Thyroid gland (tissue), 4 donors: Measurements from ENCODE around the gene MRPS6. TPM values are rescaled to one million over a fixed set of nuclear protein-coding genes. Genes with fewer than 3 reads are reported as not detected.

Experiments used
- DNase-seq, 2 donors: peaks; one replicate each; pipeline ENCODE4 v3.0.0-alpha.2; 2019
- H3K27ac ChIP-seq, 3 donors: fragments of 200-600 bp; sonication (generic); 1 replicate in 2 of 3; 2 replicates in 1 of 3; pipeline ENCODE4 v1.5.1; 2016 to 2019; ENCODE audit warnings: mild to moderate bottlenecking in 1 of 3, moderate library complexity in 1 of 3
- H3K27me3 ChIP-seq: fragments of 200-600 bp; sonication (generic); one replicate; pipeline ENCODE4 v1.5.1; 2019
- H3K36me3 ChIP-seq, 2 donors: fragments of 200-600 bp; sonication (generic); one replicate each; pipeline ENCODE4 v1.5.1; 2016 to 2019
- H3K4me1 ChIP-seq, 2 donors: fragments of 200-600 bp; sonication (generic); one replicate each; pipeline ENCODE4 v1.5.1; 2017 to 2019
- H3K4me3 ChIP-seq, 3 donors: fragments of 200-600 bp; sonication (generic); replicated peaks in 1 of 3; 1 replicate in 2 of 3; 2 replicates in 1 of 3; pipeline ENCODE4 v1.5.1; 2016; ENCODE audit warnings: mild to moderate bottlenecking in 1 of 3
- H3K9me3 ChIP-seq: fragments of 200-600 bp; sonication (generic); one replicate; pipeline ENCODE4 v1.5.1; 2017
- POLR2A ChIP-seq, 2 donors: fragments of 450-650 bp; IDR thresholded peaks; one replicate each; pipeline ENCODE4 v1.6.1; 2017; ENCODE audit warnings: antibody characterized with exemption in 2 of 2, mild to moderate bottlenecking in 2 of 2, moderate library complexity in 1 of 2
- WGBS, 2 donors: methylation state at CpG; one replicate each; pipeline ENCODE4 v1.1.5; 2017; 5-methylcytosine and 5-hydroxymethylcytosine counted together
- intact Hi-C: fragments of 100-400 bp; cut with DNase I; formaldehyde crosslinking; loops from one replicate; pipeline ENCODE4 v1.15.1; 2023
- total RNA-seq, 4 donors: library from RNA; depleted of rRNA; stranded (reverse); fragments of >200 nt; gene quantifications; one replicate each; pipeline ENCODE4 v1.2.3, GENCODE V29; 2016
- TF ChIP-seq, protein P1 (sequence below), 6 experiments: fragments of 200-600 bp in 3 of 6; fragments of 450-650 bp in 3 of 6; sonication (generic) in 3 of 6; IDR thresholded peaks; one replicate each; pipeline ENCODE4 v1.5.1; 2016 to 2019; ENCODE audit warnings: antibody characterized with exemption in 6 of 6, mild to moderate bottlenecking in 2 of 6, inconsistent platforms in 1 of 6, moderate library complexity in 1 of 6

MRPS6 gene
- total RNA-seq, 4 donors from 2014 or later: 64.9 to 104 (median 75.9) TPM

DNA sequence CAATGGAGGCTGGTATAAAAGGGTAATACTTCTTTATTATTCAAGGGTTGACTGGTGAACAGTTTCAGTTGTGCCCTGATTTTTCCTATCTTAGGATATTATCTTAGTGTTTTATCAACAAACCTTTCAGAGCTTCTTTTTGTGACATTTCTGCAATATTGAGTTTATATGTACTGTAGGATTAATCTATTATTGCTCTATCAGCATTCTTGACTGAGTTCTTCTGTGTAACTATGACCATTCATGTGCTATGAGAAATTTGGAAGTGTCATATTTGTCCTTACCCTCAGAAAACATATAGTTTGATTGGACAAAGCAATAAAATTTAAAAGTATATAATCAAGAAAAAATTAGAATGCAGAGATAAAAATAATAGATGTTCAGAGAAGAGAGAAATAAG is 25.5 kb upstream of the MRPS6 start:
- Histone ChIP-seq H3K4me1 (no peaks in the 10 kb centered on the region), H3K27ac (no peak overlapping the region), H3K36me3 (no peaks in the 10 kb centered on the region), H3K9me3 (no peaks in the 10 kb centered on the region), H3K4me3 (no peak overlapping the region), H3K27me3 (no peaks in the 10 kb centered on the region)
- DNase-seq: no peak
- intact Hi-C loops: no loop called here
- TF ChIP-seq, protein P1, sequence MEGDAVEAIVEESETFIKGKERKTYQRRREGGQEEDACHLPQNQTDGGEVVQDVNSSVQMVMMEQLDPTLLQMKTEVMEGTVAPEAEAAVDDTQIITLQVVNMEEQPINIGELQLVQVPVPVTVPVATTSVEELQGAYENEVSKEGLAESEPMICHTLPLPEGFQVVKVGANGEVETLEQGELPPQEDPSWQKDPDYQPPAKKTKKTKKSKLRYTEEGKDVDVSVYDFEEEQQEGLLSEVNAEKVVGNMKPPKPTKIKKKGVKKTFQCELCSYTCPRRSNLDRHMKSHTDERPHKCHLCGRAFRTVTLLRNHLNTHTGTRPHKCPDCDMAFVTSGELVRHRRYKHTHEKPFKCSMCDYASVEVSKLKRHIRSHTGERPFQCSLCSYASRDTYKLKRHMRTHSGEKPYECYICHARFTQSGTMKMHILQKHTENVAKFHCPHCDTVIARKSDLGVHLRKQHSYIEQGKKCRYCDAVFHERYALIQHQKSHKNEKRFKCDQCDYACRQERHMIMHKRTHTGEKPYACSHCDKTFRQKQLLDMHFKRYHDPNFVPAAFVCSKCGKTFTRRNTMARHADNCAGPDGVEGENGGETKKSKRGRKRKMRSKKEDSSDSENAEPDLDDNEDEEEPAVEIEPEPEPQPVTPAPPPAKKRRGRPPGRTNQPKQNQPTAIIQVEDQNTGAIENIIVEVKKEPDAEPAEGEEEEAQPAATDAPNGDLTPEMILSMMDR (IDR thresholded peaks at IDR 0.05): no peak
- no peak for TF ChIP-seq POLR2A (IDR thresholded peaks at IDR 0.05)

DNA sequence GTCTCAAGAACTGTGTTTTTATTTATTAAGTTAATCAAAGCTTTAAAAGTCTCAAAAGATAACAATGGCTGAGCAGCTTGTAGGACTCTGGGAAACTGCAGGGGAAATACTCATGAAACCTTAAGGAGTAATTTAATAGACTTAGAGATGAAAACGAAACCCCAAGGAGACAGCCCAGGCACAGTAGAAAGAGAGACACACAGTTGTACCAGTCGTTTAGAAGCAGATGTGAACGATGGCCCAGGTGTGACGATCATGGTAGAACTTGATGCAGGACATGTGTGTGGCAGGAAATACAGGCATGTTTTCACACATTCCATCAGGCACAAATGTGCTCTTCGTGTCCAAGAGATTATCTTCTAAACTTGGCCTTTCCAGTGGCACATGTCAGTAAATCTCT is 21.2 kb upstream of the MRPS6 start:
- H3K36me3 ChIP-seq: no peaks in the 10 kb centered on the region
- whole genome bisulfite sequencing, 2 donors: 82 to 88% methylated on average over 5 of the region's 5 CpGs
- intact Hi-C loops: no loop called here
- no peaks in the 10 kb centered on the region for H3K4me1 ChIP-seq
- no peak for TF ChIP-seq POLR2A (IDR thresholded peaks at IDR 0.05)
- TF ChIP-seq, protein P1 (IDR thresholded peaks at IDR 0.05): no peak
- no peak overlapping the region for H3K4me3 ChIP-seq
- no peaks in the 10 kb centered on the region for H3K9me3 ChIP-seq
- H3K27ac ChIP-seq: no peak overlapping the region
- no peak for DNase-seq
- H3K27me3 ChIP-seq: no peaks in the 10 kb centered on the region

DNA sequence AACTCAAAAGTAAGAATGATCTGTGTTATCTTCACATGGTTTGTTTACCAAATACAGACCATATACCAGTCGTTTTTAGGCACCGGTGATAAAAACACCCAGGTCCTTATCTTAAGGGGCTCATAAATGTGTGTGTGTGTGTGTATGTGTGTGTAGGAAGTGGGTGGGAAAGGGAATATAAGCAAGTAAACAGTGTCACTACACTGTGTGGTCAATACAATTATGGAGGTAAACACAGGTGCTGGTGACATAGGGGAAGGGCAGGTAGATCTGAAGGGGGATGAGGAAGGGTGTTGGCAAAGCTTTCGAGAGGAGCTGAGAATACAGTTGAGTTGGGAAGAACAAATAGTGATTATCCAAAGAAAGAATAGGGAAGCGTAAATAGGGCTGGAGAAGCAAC is 19.1 kb upstream of the MRPS6 start:
- TF ChIP-seq, protein P1 (IDR thresholded peaks at IDR 0.05): no peak
- no peak for TF ChIP-seq POLR2A (IDR thresholded peaks at IDR 0.05)
- DNase-seq: no peak

DNA sequence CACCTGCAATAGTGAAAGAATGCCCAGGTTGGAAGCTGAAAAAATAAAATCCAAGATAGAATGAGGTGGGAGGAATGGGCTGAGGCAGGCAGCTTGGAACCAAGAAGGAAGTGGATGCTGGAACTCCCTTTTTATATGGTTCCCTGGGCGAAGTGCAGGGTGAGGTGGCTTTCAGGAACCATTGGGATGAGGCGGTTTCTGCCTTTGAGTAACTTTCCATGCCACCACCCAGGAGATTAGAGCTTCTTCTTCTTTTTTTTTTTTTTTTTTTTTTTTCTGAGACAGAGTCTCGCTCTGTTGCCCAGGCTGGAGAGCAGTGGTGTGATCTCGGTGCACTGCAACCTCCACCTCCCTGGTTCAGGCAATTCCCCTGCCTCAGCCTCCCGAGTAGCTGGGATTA is 17.8 kb upstream of the MRPS6 start:
- Histone ChIP-seq H3K9me3 (no peaks in the 10 kb centered on the region), H3K4me3 (no peak overlapping the region), H3K36me3 (no peaks in the 10 kb centered on the region), H3K4me1 (no peaks in the 10 kb centered on the region), H3K27me3 (no peaks in the 10 kb centered on the region), H3K27ac (no peak overlapping the region)
- 88 to 96% methylated on average over 5 of the region's 5 CpGs for WGBS, 2 donors
- TF ChIP-seq POLR2A (IDR thresholded peaks at IDR 0.05): no peak
- intact Hi-C loops: no loop called here
- DNase-seq: no peak

More for the DNA sequence above, 19.1 kb upstream of the MRPS6 start:
- intact Hi-C loops: no loop called here
- Histone ChIP-seq H3K9me3 (no peaks in the 10 kb centered on the region), H3K27me3 (no peaks in the 10 kb centered on the region), H3K4me1 (no peaks in the 10 kb centered on the region), H3K27ac (no peak overlapping the region), H3K4me3 (no peak overlapping the region), H3K36me3 (no peaks in the 10 kb centered on the region)
- 80 to 81% methylated on average over 4 of the region's 4 CpGs for WGBS, 2 donors

DNA sequence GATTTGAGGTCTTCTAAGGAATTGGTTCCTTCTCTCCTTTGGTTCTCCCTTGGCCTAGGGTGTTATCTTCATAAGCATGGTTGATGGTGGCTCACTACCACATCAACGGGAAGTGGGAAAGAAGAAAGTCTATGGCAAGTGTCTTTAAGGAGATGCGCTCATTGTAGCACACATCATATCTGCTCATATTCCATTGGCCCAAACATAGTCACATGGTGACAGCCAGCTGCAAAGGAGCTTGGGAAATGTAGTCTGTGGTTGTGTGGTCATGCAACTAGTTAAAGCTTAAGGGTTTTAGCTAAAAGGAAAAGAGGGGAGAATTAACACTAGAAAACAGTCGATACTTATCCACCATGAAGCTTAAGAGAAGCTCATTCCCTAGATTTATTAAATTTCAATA is 11.4 kb upstream of the MRPS6 start:
- intact Hi-C loops: no loop called here
- no peak overlapping the region for H3K4me3 ChIP-seq
- no peak for DNase-seq
- H3K4me1 ChIP-seq: peaks cover 0 to 1% of the 10 kb centered on the region in 2 donors
- no peaks in the 10 kb centered on the region for H3K9me3 ChIP-seq
- TF ChIP-seq POLR2A (IDR thresholded peaks at IDR 0.05): no peak
- TF ChIP-seq, protein P1 (IDR thresholded peaks at IDR 0.05): no peak
- 91 to 94% methylated on average over 3 of the region's 3 CpGs for WGBS, 2 donors
- no peak overlapping the region for H3K27ac ChIP-seq
- H3K27me3 ChIP-seq: no peaks in the 10 kb centered on the region
- H3K36me3 ChIP-seq: no peaks in the 10 kb centered on the region

DNA sequence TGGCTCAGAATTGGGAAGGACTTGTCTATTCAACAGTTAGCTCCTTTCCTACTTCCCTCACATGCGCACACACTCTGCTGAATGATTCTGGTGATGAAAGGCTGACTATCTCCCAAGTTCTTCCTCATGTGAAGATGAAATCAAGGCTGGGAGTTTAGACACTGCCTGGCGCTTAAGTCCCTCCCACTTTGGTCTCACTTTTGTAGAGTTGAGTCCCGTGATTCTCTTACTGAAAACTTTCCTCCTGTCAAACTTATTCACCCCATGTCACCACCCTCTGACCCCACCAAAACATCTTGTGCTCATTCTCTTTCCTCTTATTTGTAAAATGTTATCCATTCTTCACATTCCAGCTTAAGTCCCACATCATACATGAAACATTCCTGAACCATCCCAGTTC is 8.4 kb upstream of the MRPS6 start:
- 73 to 85% methylated on average over 3 of the region's 3 CpGs for WGBS, 2 donors
- peaks cover 2 to 8% of the 10 kb centered on the region in 2 donors for H3K4me1 ChIP-seq
- H3K27ac ChIP-seq: no peak overlapping the region
- no peaks in the 10 kb centered on the region for H3K9me3 ChIP-seq
- no peaks in the 10 kb centered on the region for H3K36me3 ChIP-seq
- no peaks in the 10 kb centered on the region for H3K27me3 ChIP-seq
- TF ChIP-seq, protein P1 (IDR thresholded peaks at IDR 0.05): no peak
- no peak for TF ChIP-seq POLR2A (IDR thresholded peaks at IDR 0.05)
- no peak for DNase-seq
- no peak overlapping the region for H3K4me3 ChIP-seq
- intact Hi-C loops: no loop called here
